ENCODE measurements around the gene OGFOD3. TPM values are rescaled to one million over a fixed set of nuclear protein-coding genes. Genes with fewer than 3 reads are reported as not detected.

Gene OGFOD3
- polyA plus RNA-seq, 2 of the 4 experiments (the other 2 are of a cell fraction) = 15.2 to 19.8 TPM

- ATAC-seq = no peak; a peak in 1 of 6 replicates
- no peaks in the 10 kb centered on the region for H3K4me1 ChIP-seq
- TF ChIP-seq FOXS1 (CRISPR knock-in tag; IDR thresholded peaks at IDR 0.05) (no peak), HOXB5 (CRISPR knock-in tag; IDR thresholded peaks at IDR 0.05) (no peak), SMC3 (IDR thresholded peaks at IDR 0.05) (no peak), HOXB13 (CRISPR knock-in tag; IDR thresholded peaks at IDR 0.05; ENCODE audit: low read depth) (no peak), CHD4 (IDR thresholded peaks at IDR 0.05; ENCODE audit: borderline replicate concordance) (no peak), MAX (IDR thresholded peaks at IDR 0.05) (no peak), RAD21 (conservative IDR thresholded peaks at IDR 0.05 in 1 of 2, IDR thresholded peaks at IDR 0.05 in 1 of 2) (no peak), MYC (IDR thresholded peaks at IDR 0.05; ENCODE audit: borderline replicate concordance, low read length) (no peak)
- TF ChIP-seq, protein P1, sequence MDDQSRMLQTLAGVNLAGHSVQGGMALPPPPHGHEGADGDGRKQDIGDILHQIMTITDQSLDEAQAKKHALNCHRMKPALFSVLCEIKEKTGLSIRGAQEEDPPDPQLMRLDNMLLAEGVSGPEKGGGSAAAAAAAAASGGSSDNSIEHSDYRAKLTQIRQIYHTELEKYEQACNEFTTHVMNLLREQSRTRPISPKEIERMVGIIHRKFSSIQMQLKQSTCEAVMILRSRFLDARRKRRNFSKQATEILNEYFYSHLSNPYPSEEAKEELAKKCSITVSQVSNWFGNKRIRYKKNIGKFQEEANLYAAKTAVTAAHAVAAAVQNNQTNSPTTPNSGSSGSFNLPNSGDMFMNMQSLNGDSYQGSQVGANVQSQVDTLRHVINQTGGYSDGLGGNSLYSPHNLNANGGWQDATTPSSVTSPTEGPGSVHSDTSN (IDR thresholded peaks at IDR 0.05) = no peak
- TF ChIP-seq, protein P2, sequence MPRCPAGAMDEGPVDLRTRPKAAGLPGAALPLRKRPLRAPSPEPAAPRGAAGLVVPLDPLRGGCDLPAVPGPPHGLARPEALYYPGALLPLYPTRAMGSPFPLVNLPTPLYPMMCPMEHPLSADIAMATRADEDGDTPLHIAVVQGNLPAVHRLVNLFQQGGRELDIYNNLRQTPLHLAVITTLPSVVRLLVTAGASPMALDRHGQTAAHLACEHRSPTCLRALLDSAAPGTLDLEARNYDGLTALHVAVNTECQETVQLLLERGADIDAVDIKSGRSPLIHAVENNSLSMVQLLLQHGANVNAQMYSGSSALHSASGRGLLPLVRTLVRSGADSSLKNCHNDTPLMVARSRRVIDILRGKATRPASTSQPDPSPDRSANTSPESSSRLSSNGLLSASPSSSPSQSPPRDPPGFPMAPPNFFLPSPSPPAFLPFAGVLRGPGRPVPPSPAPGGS (IDR thresholded peaks at IDR 0.05) = no peak
- TF ChIP-seq, protein P3, sequence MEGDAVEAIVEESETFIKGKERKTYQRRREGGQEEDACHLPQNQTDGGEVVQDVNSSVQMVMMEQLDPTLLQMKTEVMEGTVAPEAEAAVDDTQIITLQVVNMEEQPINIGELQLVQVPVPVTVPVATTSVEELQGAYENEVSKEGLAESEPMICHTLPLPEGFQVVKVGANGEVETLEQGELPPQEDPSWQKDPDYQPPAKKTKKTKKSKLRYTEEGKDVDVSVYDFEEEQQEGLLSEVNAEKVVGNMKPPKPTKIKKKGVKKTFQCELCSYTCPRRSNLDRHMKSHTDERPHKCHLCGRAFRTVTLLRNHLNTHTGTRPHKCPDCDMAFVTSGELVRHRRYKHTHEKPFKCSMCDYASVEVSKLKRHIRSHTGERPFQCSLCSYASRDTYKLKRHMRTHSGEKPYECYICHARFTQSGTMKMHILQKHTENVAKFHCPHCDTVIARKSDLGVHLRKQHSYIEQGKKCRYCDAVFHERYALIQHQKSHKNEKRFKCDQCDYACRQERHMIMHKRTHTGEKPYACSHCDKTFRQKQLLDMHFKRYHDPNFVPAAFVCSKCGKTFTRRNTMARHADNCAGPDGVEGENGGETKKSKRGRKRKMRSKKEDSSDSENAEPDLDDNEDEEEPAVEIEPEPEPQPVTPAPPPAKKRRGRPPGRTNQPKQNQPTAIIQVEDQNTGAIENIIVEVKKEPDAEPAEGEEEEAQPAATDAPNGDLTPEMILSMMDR (IDR thresholded peaks at IDR 0.05) = no peak
- no peak for FAIRE-seq
- H3K27ac ChIP-seq = no peak overlapping the region
- no peak overlapping the region for H3K4me3 ChIP-seq
- no peak for DNase-seq (ENCODE audit: low read depth in 1 of 2, low spot score in 1 of 2)
- no peaks in the 10 kb centered on the region for H3K9me3 ChIP-seq
- POLR2A ChIA-PET = no interaction called here
- 90% methylated on average over 25 of the region's 40 CpGs for WGBS (ENCODE audit: missing lambda C conversion rate)
- no peak overlapping the region for H3K4me2 ChIP-seq
- CTCF ChIA-PET = interaction anchor here (0.6 to 1.1 kb wide), 5 partner anchors 16 to 224 kb away, joined by 3 read pairs; no protein-coding TSS in a partner anchor
Observed at GRCh38 chr17:82443465-82444283, 25.3 kb upstream of the OGFOD3 start.

DNA sequence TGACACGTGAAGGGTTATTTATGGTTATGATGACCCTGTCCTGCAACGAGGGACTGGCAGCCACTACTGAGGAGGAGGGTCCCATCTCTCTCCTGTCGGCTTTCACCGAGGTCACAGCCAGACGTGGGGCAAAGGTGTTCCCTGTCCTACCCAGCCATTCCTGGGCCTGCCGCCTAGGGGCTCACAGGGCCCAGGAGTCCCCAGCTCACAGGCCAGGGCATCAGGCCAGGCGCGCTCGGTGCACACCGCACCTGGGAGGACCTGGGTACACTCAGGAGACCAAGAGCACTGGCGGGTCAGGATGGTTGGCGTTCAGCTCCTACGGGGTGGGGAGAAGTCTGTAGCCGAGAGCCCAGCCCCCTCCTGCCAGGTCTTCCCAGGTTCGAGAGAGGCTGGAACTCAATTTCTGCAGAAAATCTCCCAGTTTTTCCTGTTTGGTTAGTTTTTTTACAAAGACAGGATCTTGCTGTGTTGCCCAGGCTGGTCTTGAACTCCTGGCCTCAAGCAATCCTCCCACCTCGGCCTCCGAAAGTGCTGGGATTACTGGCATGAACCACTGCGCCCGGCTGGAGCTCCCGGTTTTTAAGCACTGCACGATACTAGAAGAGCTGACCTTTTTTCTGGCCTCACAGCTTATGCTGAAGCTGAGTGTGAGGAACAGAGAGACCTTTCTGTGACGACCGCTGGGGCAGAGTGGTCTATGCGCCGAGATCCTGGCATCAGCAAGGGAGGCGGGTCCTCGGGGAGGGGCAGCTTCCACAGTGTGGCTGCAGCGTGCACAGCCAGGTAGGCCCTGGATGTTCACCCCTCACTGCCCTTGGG lies 24.5 kb upstream of the OGFOD3 start:
- DNase-seq (ENCODE audit: low read depth in 1 of 2, low spot score in 1 of 2) (no peak), ATAC-seq (no peak), FAIRE-seq (no peak)
- Histone ChIP-seq H3K27ac (no peak overlapping the region), H3K4me3 (no peak overlapping the region), H3K9me3 (no peaks in the 10 kb centered on the region), H3K4me2 (no peak overlapping the region), H3K4me1 (no peaks in the 10 kb centered on the region)
- whole genome bisulfite sequencing (ENCODE audit: missing lambda C conversion rate) = 92% methylated on average over 26 of the region's 28 CpGs
- ChIA-PET POLR2A (no interaction called here), CTCF (interaction anchor here (0.6 to 1.1 kb wide), 5 partner anchors 15 to 225 kb away, joined by 3 to 4 read pairs (median 3); no protein-coding TSS in a partner anchor)
- TF ChIP-seq NPAS2 (CRISPR knock-in tag; IDR thresholded peaks at IDR 0.05; ENCODE audit: borderline replicate concordance) (no peak), ZSCAN20 (CRISPR knock-in tag; IDR thresholded peaks at IDR 0.05) (no peak), RARB (CRISPR knock-in tag; IDR thresholded peaks at IDR 0.05) (no peak), MYC (IDR thresholded peaks at IDR 0.05; ENCODE audit: borderline replicate concordance, low read length) (no peak), ZFP36 (IDR thresholded peaks at IDR 0.05; ENCODE audit: borderline replicate concordance, partially characterized antibody) (no peak), FOSL2 (IDR thresholded peaks at IDR 0.05) (no peak), FOSL2 (CRISPR knock-in tag; IDR thresholded peaks at IDR 0.05) (no peak), ESRRA (IDR thresholded peaks at IDR 0.05; ENCODE audit: borderline replicate concordance, low read length) (no peak), TFCP2L1 (CRISPR knock-in tag; IDR thresholded peaks at IDR 0.05) (no peak)
- TF ChIP-seq, protein P1 (IDR thresholded peaks at IDR 0.05) = no peak
- TF ChIP-seq, protein P4, sequence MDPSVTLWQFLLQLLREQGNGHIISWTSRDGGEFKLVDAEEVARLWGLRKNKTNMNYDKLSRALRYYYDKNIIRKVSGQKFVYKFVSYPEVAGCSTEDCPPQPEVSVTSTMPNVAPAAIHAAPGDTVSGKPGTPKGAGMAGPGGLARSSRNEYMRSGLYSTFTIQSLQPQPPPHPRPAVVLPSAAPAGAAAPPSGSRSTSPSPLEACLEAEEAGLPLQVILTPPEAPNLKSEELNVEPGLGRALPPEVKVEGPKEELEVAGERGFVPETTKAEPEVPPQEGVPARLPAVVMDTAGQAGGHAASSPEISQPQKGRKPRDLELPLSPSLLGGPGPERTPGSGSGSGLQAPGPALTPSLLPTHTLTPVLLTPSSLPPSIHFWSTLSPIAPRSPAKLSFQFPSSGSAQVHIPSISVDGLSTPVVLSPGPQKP (IDR thresholded peaks at IDR 0.05; ENCODE audit: low read depth, low read length) = no peak
